GM23248 (cell line): ENCODE measurements around the gene RTEL1. TPM values are rescaled to one million over a fixed set of nuclear protein-coding genes. Genes with fewer than 3 reads are reported as not detected.

Experiments
- DNase-seq: peaks from one replicate; pipeline ENCODE4 v3.0.0-alpha.2; 2015
- H2AFZ ChIP-seq: fragments of 200-600 bp; sonication (generic); 2 replicates; pipeline ENCODE4 v1.6.1; 2016; ENCODE audit warnings: antibody characterized with exemption
- H3F3A ChIP-seq: fragments of 200-600 bp; sonication (generic); 2 replicates; pipeline ENCODE4 v1.6.1; 2016; ENCODE audit warnings: mild to moderate bottlenecking, antibody characterized with exemption, mixed run types; ENCODE audit not compliant: insufficient read depth
- H3K27ac ChIP-seq: fragments of 200-600 bp; sonication (generic); 2 replicates; pipeline ENCODE4 v1.5.1; 2016; ENCODE audit warnings: mild to moderate bottlenecking
- H3K27me3 ChIP-seq: fragments of 200-600 bp; sonication (generic); replicated peaks from 2 replicates; pipeline ENCODE4 v1.6.1; 2016; ENCODE audit warnings: mild to moderate bottlenecking; ENCODE audit not compliant: insufficient read depth
- H3K36me3 ChIP-seq: fragments of 200-600 bp; sonication (generic); 2 replicates; pipeline ENCODE4 v1.6.1; 2016; ENCODE audit warnings: low read depth, mild to moderate bottlenecking
- H3K4me1 ChIP-seq: fragments of 200-600 bp; sonication (generic); 2 replicates; pipeline ENCODE4 v1.6.1; 2016; ENCODE audit warnings: mild to moderate bottlenecking; ENCODE audit not compliant: insufficient read depth
- H3K4me2 ChIP-seq: fragments of 200-600 bp; sonication (generic); one replicate; pipeline ENCODE4 v1.6.1; 2016; ENCODE audit warnings: mild to moderate bottlenecking; ENCODE audit not compliant: unreplicated experiment
- H3K4me3 ChIP-seq: fragments of 200-600 bp; sonication (generic); 2 replicates; pipeline ENCODE4 v1.5.1; 2016; ENCODE audit warnings: mild to moderate bottlenecking
- H3K79me2 ChIP-seq: fragments of 200-600 bp; sonication (generic); 2 replicates; pipeline ENCODE4 v1.6.1; 2016; ENCODE audit warnings: mild to moderate bottlenecking; ENCODE audit not compliant: insufficient read depth
- H3K9ac ChIP-seq: fragments of 200-600 bp; sonication (generic); 2 replicates; pipeline ENCODE4 v1.6.1; 2016; ENCODE audit warnings: mild to moderate bottlenecking
- H3K9me2 ChIP-seq: fragments of 200-600 bp; sonication (generic); 2 replicates; pipeline ENCODE4 v1.6.1; 2016; ENCODE audit warnings: mixed run types, mild to moderate bottlenecking, moderate library complexity; ENCODE audit not compliant: insufficient read depth
- H3K9me3 ChIP-seq: fragments of 200-600 bp; sonication (generic); one replicate; pipeline ENCODE4 v1.6.1; 2017; ENCODE audit warnings: low read depth
- H4K20me1 ChIP-seq: fragments of 200-600 bp; sonication (generic); 2 replicates; pipeline ENCODE4 v1.6.0; 2016; ENCODE audit not compliant: insufficient read depth
- EZH2 ChIP-seq: fragments of 200-600 bp; sonication (generic); IDR thresholded peaks from 2 replicates; pipeline ENCODE4 v1.6.1; 2018; ENCODE audit warnings: antibody characterized with exemption, mild to moderate bottlenecking; ENCODE audit not compliant: insufficient read depth, poor library complexity, severe bottlenecking
- EZH2phosphoT487 ChIP-seq: fragments of 200-600 bp; sonication (generic); IDR thresholded peaks from 2 replicates; pipeline ENCODE4 v1.6.1; 2018; ENCODE audit warnings: antibody characterized with exemption, moderate library complexity, mild to moderate bottlenecking, low read depth; ENCODE audit not compliant: insufficient read depth
- WGBS, 2 experiments: methylation state at CpG; one replicate each; pipeline ENCODE4 v1.1.6; 2015 to 2017; ENCODE audit warnings: low lambda C conversion rate in 2 of 2, low coverage in 1 of 2; ENCODE audit errors: missing lambda C conversion rate in 2 of 2; 5-methylcytosine and 5-hydroxymethylcytosine counted together
- in situ Hi-C: fragments of 300-500 bp; cut with MboI; formaldehyde crosslinking; loops from 2 replicates; pipeline ENCODE4 v1.15.0; 2020
- polyA plus RNA-seq: library from polyadenylated mRNA; unstranded; fragments of >200 nt; fragmentation: Nextera tagmentation; extraction: Ambion mirVana; gene quantifications from 2 replicates; pipeline ENCODE4 v1.2.1, GENCODE V29; 2016
- total RNA-seq: library from RNA; depleted of rRNA; stranded (reverse); fragments of >200 nt; shearing (Covaris generic); gene quantifications from 2 replicates; pipeline ENCODE4 v1.2.3, GENCODE V29; 2014

The RTEL1 gene
- total and polyA plus RNA-seq, 2 experiments from 2014 or later: 8.6 to 15.6 TPM

DNA sequence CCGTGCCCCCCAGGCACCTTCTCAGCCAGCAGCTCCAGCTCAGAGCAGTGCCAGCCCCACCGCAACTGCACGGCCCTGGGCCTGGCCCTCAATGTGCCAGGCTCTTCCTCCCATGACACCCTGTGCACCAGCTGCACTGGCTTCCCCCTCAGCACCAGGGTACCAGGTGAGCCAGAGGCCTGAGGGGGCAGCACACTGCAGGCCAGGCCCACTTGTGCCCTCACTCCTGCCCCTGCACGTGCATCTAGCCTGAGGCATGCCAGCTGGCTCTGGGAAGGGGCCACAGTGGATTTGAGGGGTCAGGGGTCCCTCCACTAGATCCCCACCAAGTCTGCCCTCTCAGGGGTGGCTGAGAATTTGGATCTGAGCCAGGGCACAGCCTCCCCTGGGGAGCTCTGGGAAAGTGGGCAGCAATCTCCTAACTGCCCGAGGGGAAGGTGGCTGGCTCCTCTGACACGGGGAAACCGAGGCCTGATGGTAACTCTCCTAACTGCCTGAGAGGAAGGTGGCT, 39.3 kb downstream of the RTEL1 start:
- Histone ChIP-seq H3K4me2 (peak overlapping the region; percentile 25), H3K9ac (peak overlapping the region; percentile 44), H3K27me3 (no peaks in the 10 kb centered on the region), H2AFZ (no peak overlapping the region), H4K20me1 (no peaks in the 10 kb centered on the region), H3K79me2 (peaks cover 8% of the 10 kb centered on the region; the same call in 1 of the 2 replicates), H3K4me1 (peaks cover 24% of the 10 kb centered on the region), H3F3A (no peaks in the 10 kb centered on the region; the same call in 1 of the 2 replicates), H3K27ac (no peak overlapping the region), H3K36me3 (no peaks in the 10 kb centered on the region), H3K9me3 (no peaks in the 10 kb centered on the region), H3K4me3 (peak overlapping the region; percentile 47), H3K9me2 (no peaks in the 10 kb centered on the region)
- in situ Hi-C loops: no loop called here
- no peak for TF ChIP-seq EZH2phosphoT487
- TF ChIP-seq EZH2: no peak
- 50 to 53% methylated on average over 7 of the region's 7 CpGs for WGBS, 2 experiments
- no peak for DNase-seq

DNA sequence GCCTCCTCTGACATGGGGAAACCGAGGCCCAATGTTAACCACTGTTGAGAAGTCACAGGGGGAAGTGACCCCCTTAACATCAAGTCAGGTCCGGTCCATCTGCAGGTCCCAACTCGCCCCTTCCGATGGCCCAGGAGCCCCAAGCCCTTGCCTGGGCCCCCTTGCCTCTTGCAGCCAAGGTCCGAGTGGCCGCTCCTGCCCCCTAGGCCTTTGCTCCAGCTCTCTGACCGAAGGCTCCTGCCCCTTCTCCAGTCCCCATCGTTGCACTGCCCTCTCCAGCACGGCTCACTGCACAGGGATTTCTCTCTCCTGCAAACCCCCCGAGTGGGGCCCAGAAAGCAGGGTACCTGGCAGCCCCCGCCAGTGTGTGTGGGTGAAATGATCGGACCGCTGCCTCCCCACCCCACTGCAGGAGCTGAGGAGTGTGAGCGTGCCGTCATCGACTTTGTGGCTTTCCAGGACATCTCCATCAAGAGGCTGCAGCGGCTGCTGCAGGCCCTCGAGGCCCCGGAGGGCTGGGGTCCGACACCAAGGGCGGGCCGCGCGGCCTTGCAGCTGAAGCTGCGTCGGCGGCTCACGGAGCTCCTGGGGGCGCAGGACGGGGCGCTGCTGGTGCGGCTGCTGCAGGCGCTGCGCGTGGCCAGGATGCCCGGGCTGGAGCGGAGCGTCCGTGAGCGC, 39.9 kb downstream of the RTEL1 start:
- DNase-seq: no peak
- WGBS, 2 experiments: 88% methylated on average over 40 of the region's 40 CpGs
- Histone ChIP-seq H3K9me2 (no peaks in the 10 kb centered on the region), H2AFZ (no peak overlapping the region), H3K9me3 (no peaks in the 10 kb centered on the region), H4K20me1 (no peaks in the 10 kb centered on the region), H3K4me2 (no peak overlapping the region), H3K9ac (peak overlapping the region; percentile 44; the same call in 1 of the 2 replicates), H3K4me3 (no peak overlapping the region), H3K36me3 (no peaks in the 10 kb centered on the region), H3K27me3 (no peaks in the 10 kb centered on the region), H3F3A (no peaks in the 10 kb centered on the region; the same call in 1 of the 2 replicates), H3K79me2 (peaks cover 8% of the 10 kb centered on the region; the same call in 1 of the 2 replicates), H3K4me1 (peaks cover 24% of the 10 kb centered on the region), H3K27ac (peak overlapping the region; percentile 87; the same call in 1 of the 2 replicates)
- TF ChIP-seq EZH2: no peak
- TF ChIP-seq EZH2phosphoT487: no peak
- in situ Hi-C loops: no loop called here

DNA sequence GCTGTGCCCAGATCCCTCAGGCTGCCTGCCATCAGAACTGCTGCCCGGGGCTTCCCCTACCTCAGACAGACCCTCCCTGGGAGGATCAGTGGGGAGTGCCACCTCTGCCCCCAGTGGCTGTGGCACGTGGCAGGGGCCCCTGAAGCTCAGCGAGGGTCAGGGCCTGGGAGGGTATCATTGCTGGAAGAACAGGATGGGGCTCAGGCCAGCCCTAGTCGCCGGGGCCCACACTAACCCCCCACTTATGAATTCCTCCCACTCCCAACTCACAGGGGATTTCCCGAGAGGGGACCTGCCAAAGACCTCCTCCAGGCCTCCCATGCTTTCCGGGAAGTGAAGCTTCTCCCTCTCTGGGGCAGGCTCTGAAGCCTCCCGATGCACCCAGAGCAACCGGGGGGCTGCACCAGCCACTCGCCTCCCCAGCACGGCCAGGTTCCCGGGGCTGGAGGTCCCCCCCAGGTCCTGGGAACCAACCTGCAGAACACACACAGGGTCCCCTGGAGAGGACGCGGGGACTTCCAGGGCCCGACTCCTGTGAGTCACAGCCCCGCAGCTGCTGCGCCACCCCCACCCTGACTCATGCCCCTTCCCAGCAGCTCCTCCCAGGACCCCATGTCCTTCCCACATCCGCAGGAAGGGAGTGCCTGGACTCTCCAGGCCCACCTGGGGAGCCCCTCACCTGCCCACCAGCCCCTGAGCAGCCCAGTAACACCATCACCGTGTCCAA, 40.8 kb downstream of the RTEL1 start:
- Histone ChIP-seq H2AFZ (no peak overlapping the region), H3K27me3 (no peaks in the 10 kb centered on the region), H3K4me1 (peaks cover 24% of the 10 kb centered on the region), H3K27ac (peak overlapping the region; percentile 87), H3K4me3 (peak overlapping the region; percentile 42), H3K9me2 (no peaks in the 10 kb centered on the region), H3K9ac (peak overlapping the region; percentile 72), H3K4me2 (peak overlapping the region; percentile 55), H4K20me1 (no peaks in the 10 kb centered on the region), H3F3A (no peaks in the 10 kb centered on the region; the same call in 1 of the 2 replicates), H3K79me2 (peaks cover 8% of the 10 kb centered on the region; the same call in 1 of the 2 replicates), H3K9me3 (no peaks in the 10 kb centered on the region), H3K36me3 (no peaks in the 10 kb centered on the region)
- TF ChIP-seq EZH2phosphoT487 (no peak), EZH2 (no peak)
- WGBS, 2 experiments: 5 to 6% methylated on average over 14 to 19 of the region's 19 CpGs
- in situ Hi-C loops: no loop called here
- peak; percentile 93 for DNase-seq

DNA sequence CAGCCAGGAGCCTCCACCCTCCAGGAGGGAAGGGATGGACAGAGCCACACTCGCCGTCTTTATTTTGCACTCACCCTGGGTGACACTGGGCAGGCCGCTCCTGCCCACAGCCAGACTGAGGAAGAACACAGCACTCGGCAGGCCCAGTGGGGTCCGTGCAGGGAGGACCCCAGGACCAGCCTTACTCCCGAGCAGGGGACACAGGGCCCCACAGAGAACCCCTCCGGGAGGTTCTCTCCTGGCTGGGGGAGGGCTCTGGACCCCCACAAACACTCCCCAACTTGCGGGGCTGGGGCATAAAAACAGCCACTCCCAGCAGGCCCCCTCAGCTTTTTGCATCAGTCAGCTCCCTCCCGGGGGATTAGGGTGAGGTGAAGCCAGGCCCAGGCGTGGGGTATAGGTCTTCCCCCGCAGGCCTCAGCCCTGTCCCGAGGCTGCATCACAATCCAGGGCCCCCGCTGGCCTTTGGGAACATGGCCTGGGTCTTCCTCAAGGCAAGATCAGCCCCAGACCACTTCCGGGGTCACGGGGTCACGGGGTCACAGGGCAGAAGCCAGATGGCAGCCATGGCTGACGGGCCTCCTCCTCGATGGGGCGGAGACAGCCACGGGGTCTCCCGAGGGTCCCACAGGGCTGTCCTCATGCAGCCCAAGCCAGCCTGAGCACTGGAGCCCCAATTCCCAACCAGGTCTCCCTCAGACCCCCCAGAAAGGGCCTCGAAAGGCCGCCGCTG, 41.5 kb downstream of the RTEL1 start:
- H3F3A ChIP-seq: no peaks in the 10 kb centered on the region; the same call in 1 of the 2 replicates
- peak overlapping the region; percentile 87 for H3K27ac ChIP-seq
- H3K9me3 ChIP-seq: no peaks in the 10 kb centered on the region
- H3K9ac ChIP-seq: peak overlapping the region; percentile 72
- peaks cover 24% of the 10 kb centered on the region for H3K4me1 ChIP-seq
- no peak overlapping the region for H2AFZ ChIP-seq
- no peaks in the 10 kb centered on the region for H3K27me3 ChIP-seq
- H4K20me1 ChIP-seq: no peaks in the 10 kb centered on the region
- no peaks in the 10 kb centered on the region for H3K9me2 ChIP-seq
- peak overlapping the region; percentile 55 for H3K4me2 ChIP-seq
- TF ChIP-seq EZH2: no peak
- TF ChIP-seq EZH2phosphoT487: no peak
- no peaks in the 10 kb centered on the region for H3K36me3 ChIP-seq
- peaks cover 15% of the 10 kb centered on the region for H3K79me2 ChIP-seq
- in situ Hi-C loops: no loop called here
- no peak for DNase-seq
- WGBS, 2 experiments: 51 to 55% methylated on average over 19 to 20 of the region's 24 CpGs
- H3K4me3 ChIP-seq: peak overlapping the region; percentile 42
